Hematopoietic multipotent progenitor cell treated with erythropoietin and hydrocortisone succinate and interleukin-3 and kit ligand, for 6 days (in vitro differentiated cells): ENCODE data around the gene DOCK1.

ENCODE experiments used
- DNase-seq: peaks from one replicate; pipeline ENCODE4 v3.0.0-alpha.2; 2015

The DOCK1 gene

GRCh38 chr10:127150136-127150535, 244.9 kb downstream of the DOCK1 start:
- no peak for DNase-seq

- no peak for DNase-seq
Observed at GRCh38 chr10:127151541-127151940, 246.3 kb downstream of the DOCK1 start.

GRCh38 chr10:127151981-127152699, 246.9 kb downstream of the DOCK1 start:
- no peak for DNase-seq

GRCh38 chr10:127153181-127153580, 248.0 kb downstream of the DOCK1 start:
- DNase-seq: no peak

GRCh38 chr10:127154831-127155620, 249.8 kb downstream of the DOCK1 start:
- no peak for DNase-seq

- no peak for DNase-seq
Observed at GRCh38 chr10:127157089-127157488, 251.9 kb downstream of the DOCK1 start.

GRCh38 chr10:127157506-127158200, 252.4 kb downstream of the DOCK1 start:
- DNase-seq: no peak

GRCh38 chr10:127158662-127159061, 253.4 kb downstream of the DOCK1 start:
- DNase-seq: no peak

- DNase-seq: no peak
Observed at GRCh38 chr10:127159648-127160245, 254.5 kb downstream of the DOCK1 start.

GRCh38 chr10:127161482-127161881, 256.3 kb downstream of the DOCK1 start:
- DNase-seq: no peak

- DNase-seq: no peak
Observed at GRCh38 chr10:127162841-127163240, 257.6 kb downstream of the DOCK1 start.

- no peak for DNase-seq
Observed at GRCh38 chr10:127168261-127168660, 263.0 kb downstream of the DOCK1 start.

GRCh38 chr10:127174866-127175265, 269.6 kb downstream of the DOCK1 start:
- no peak for DNase-seq

GRCh38 chr10:127175357-127176110, 270.3 kb downstream of the DOCK1 start:
- DNase-seq: no peak

GRCh38 chr10:127176649-127177048, 271.4 kb downstream of the DOCK1 start:
- no peak for DNase-seq

GRCh38 chr10:127179612-127180250, 274.5 kb downstream of the DOCK1 start:
- DNase-seq: no peak

- DNase-seq: no peak
Observed at GRCh38 chr10:127182161-127182560, 276.9 kb downstream of the DOCK1 start.

- no peak for DNase-seq
Observed at GRCh38 chr10:127184582-127184981, 279.4 kb downstream of the DOCK1 start.

- DNase-seq: no peak
Observed at GRCh38 chr10:127186813-127187212, 281.6 kb downstream of the DOCK1 start.

GRCh38 chr10:127189226-127189625, 284.0 kb downstream of the DOCK1 start:
- DNase-seq: no peak

- DNase-seq: no peak
Observed at GRCh38 chr10:127190427-127190826, 285.2 kb downstream of the DOCK1 start.

- DNase-seq: no peak
Observed at GRCh38 chr10:127193125-127193524, 287.9 kb downstream of the DOCK1 start.
